HG03135 (cell line): ENCODE measurements around the gene RAD9A.

Source experiments
- ATAC-seq: cut with Tn5 transposase; IDR thresholded peaks from one replicate; pipeline ENCODE4 v1.9.1; 2021; ENCODE audit warnings: mild to moderate bottlenecking, moderate library complexity; ENCODE audit not compliant: unreplicated experiment

Gene RAD9A

GRCh38 chr11:67407688-67408163 is 15.9 kb downstream of the RAD9A start:
- ATAC-seq: no peak

- ATAC-seq: no peak
These were observed 16.8 kb downstream of the RAD9A start for GRCh38 chr11:67408437-67409200.

GRCh38 chr11:67409261-67409666 is 17.5 kb downstream of the RAD9A start:
- ATAC-seq: peak; percentile 47

- no peak for ATAC-seq
These were observed 18.1 kb downstream of the RAD9A start for GRCh38 chr11:67409781-67410368.

- ATAC-seq: no peak
These were observed 18.6 kb downstream of the RAD9A start for GRCh38 chr11:67410369-67410831.

GRCh38 chr11:67410984-67411784 is 19.4 kb downstream of the RAD9A start:
- ATAC-seq: no peak

- ATAC-seq: no peak
These were observed 20.0 kb downstream of the RAD9A start for GRCh38 chr11:67411785-67412152.

- no peak for ATAC-seq
These were observed 20.9 kb downstream of the RAD9A start for GRCh38 chr11:67412495-67413179.

GRCh38 chr11:67413266-67413849 is 21.6 kb downstream of the RAD9A start:
- ATAC-seq: no peak

GRCh38 chr11:67415501-67416304 is 23.9 kb downstream of the RAD9A start, which contains the start of gene CARNS1:
TSS of gene CARNS1 (plus strand) at chr11:67415678. CDS start at chr11:67416200, 522 bp downstream.
- ATAC-seq: no peak

- no peak for ATAC-seq
These were observed 24.9 kb downstream of the RAD9A start for GRCh38 chr11:67416416-67417335.

- no peak for ATAC-seq
These were observed 25.6 kb downstream of the RAD9A start for GRCh38 chr11:67417425-67417824.

- ATAC-seq: no peak
These were observed 26.9 kb downstream of the RAD9A start for GRCh38 chr11:67418476-67419281.

GRCh38 chr11:67419325-67420049 is 27.7 kb downstream of the RAD9A start:
- no peak for ATAC-seq

- ATAC-seq: no peak
These were observed 28.4 kb downstream of the RAD9A start for GRCh38 chr11:67420147-67420645.

GRCh38 chr11:67420646-67421429 is 29.1 kb downstream of the RAD9A start:
- ATAC-seq: peak; percentile 71
